Measurements from ENCODE around the gene BHLHE23. TPM values are rescaled to one million over a fixed set of nuclear protein-coding genes. Genes with fewer than 3 reads are reported as not detected.

The BHLHE23 gene
- total RNA-seq, 1 donor, result not detected

DNA sequence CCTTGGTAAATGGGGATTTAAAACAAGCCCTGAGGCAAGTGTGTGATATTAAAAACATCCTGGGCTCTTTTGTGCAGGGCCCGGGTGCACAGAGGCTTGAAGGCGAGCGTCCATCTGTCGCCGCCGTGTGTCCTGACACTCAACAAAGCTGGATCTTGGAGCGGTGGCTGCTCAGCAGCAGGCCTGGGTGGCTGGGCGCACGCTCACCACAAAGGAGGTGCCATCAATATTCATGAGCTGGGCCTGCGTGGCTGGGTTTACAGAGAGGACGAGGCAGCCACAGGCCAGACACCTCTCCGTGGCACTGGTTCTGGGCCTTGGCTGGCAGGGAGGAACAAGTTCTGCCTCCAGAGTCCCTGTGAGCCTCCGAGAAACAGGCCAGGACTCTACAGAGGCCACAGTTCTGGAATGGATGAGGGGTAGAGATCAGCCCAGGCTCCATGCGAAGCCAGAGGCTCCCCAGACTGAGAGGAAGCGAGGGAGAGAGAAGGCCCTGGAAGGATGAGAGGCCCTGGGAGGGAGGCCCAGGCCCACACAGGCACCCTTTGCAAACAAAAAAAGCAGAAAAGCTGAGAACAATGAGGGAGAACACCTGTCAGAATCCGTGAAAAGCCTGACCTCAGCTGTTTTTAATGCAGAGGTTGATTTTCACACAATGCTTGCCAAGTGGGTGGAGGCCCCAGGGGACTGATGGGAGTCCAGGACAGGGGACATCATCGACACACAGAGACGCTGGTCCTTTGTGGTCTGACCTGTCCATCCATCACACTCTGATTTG is 21.9 kb downstream of the BHLHE23 start:
- Histone ChIP-seq H3K9me3 (ENCODE audit: low read depth, low read length) (no peaks in the 10 kb centered on the region), H3K4me1 (ENCODE audit: insufficient read depth, low read length) (peaks cover 25% of the 10 kb centered on the region), H3K4me3 (ENCODE audit: low read length) (no peak overlapping the region), H3K27me3 (ENCODE audit: insufficient read depth, low read length) (peaks cover 19% of the 10 kb centered on the region)

DNA sequence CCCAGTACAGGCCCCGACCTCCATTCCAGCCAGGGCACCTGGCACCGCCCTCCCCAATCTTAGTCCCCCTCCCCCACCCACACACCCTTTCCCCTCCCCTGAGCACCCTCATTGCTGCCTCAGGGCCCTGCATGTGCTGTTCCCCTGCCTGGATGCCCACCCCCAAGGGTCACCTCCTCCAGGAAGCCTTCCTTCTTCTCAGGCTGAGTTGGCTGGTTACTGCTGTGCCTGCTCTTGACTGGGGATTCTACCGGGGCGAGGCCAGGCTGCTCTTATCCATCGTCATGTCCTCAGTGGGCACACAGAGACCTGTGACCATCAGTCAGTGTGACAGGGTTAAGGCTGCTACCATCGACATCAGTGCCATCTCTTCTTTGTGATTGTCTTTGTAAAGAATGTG is 23.6 kb downstream of the BHLHE23 start:
- H3K4me3 ChIP-seq (ENCODE audit: low read length), result no peak overlapping the region
- peaks cover 36% of the 10 kb centered on the region for H3K27me3 ChIP-seq (ENCODE audit: insufficient read depth, low read length)
- no peaks in the 10 kb centered on the region for H3K9me3 ChIP-seq (ENCODE audit: low read depth, low read length)
- peaks cover 32% of the 10 kb centered on the region for H3K4me1 ChIP-seq (ENCODE audit: insufficient read depth, low read length)

DNA sequence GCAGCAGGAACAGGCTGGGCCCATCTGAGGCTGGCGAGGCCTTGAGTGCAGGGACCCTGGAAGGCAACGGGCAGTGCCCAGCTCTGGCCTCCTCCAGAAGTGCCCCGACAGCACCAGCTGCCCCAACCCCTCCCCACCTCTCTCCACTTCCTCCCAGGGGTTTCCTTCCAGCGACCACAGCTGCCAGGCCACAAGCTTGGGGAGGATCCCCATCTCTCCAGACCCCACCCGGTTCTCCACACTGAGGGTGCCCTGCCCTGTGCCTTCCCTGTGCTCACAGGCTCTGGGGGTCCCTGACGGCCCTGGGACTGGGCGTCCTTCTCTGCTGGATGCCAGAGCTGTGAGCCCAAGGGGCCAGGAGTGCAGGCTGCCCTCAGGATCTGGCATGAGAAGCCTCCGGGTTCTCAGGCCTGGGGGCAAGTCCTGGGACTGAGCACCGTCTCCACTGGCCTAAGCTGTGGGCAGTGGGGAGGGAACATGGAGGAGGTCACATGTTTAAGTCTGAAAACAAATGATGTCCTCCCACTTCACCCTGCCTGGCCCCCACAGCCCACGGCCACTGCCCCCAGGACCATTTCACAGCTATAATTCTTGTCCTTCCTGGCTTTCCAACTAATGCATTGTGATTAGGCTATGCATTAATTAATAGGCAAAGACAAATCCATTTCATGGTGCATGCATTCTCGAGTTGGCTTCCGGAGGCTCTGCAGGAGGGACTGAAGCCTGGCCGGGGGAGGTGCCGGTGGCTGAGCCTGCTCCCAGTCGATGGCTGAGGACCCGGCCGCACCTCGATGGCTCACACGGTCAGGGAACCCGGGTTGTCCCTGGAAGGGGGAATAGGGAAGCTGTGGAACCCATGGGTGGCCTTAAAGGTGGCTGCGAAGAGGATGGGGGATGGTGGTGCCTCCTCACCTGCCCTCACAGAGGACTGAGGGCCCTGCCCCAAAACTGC is 24.4 kb downstream of the BHLHE23 start:
- Histone ChIP-seq H3K27me3 (ENCODE audit: insufficient read depth, low read length) (peaks cover 37% of the 10 kb centered on the region), H3K9me3 (ENCODE audit: low read depth, low read length) (no peaks in the 10 kb centered on the region), H3K4me3 (ENCODE audit: low read length) (no peak overlapping the region), H3K4me1 (ENCODE audit: insufficient read depth, low read length) (peaks cover 40% of the 10 kb centered on the region)

DNA sequence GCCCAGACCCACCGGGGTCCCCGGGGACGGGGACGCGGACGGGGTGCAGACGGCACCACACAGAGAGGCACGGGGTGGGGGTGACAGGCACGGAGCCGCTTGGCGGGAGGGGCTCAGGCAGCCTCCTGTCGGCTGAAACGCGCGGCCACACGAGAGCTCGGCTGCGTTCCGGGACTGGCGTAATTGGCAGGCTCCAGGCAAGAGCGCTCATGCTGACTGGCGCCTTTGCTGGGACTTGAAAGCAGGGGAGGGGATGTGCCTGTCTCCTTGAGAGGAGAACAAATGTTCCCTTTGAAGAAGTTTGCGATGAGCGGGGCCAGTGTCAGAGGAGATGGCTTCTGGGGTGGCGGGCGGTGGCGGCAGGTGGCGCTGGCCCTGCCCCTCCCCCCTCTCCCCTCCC is 25.8 kb downstream of the BHLHE23 start:
- H3K27me3 ChIP-seq (ENCODE audit: insufficient read depth, low read length), result peaks cover 37% of the 10 kb centered on the region
- H3K9me3 ChIP-seq (ENCODE audit: low read depth, low read length), result no peaks in the 10 kb centered on the region
- H3K4me1 ChIP-seq (ENCODE audit: insufficient read depth, low read length), result peaks cover 42% of the 10 kb centered on the region
- H3K4me3 ChIP-seq (ENCODE audit: low read length), result no peak overlapping the region

DNA sequence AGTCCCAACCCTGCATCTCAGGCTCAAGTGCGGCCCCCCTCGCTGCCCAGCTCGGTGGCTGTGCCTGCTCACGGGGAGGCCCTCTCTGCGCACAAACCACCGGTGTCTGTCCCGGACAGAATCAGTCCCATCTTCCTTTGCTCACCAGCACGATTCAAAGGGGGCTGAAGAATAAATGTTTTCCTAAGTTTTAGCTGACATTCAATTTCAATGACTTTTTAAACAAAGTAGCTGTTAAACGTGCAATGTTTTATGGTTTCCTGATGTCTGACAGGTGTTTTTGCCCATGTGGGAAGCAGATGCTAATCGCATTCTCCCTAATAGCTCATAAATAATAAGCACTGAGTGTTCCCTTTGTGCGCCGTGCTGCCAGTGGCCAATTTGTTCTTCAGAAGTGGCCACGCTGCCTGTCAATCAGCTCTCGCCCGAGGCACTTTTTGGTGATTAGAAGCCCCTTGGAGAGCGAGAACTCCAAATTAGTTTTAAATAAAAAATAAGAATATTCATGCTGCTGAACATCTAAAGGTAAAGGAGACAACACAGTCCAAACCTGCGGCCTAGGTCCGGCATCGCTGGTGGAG is 26.3 kb downstream of the BHLHE23 start:
- peaks cover 42% of the 10 kb centered on the region for H3K4me1 ChIP-seq (ENCODE audit: insufficient read depth, low read length)

DNA sequence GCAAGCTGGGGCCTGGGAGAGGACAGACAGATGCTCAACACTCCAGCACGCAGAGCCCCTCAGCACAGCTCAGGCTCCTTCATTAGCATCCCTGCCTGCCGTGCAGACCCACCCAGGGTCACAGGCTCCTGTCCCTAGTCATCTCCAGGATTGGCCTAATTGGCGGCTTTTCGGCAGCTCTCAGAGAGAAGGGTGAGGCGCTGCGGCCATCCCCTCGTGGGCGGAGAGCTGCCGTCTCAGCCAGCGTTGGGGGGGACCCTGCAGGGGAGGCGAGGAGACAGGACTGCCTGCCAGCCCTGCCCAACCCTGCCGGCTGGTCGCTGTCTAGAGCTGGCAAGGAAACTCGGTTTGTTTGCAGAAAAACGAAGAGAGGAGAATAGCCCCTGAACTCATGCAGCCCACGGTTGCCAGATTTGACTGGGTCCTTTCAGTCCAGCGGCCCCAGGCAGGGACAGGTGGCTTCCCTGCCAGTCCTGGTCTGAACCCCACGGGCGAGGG is 26.8 kb downstream of the BHLHE23 start:
- Histone ChIP-seq H3K27me3 (ENCODE audit: insufficient read depth, low read length) (peaks cover 40% of the 10 kb centered on the region), H3K4me3 (ENCODE audit: low read length) (no peak overlapping the region), H3K4me1 (ENCODE audit: insufficient read depth, low read length) (peaks cover 42% of the 10 kb centered on the region), H3K9me3 (ENCODE audit: low read depth, low read length) (no peaks in the 10 kb centered on the region)

More for the DNA sequence above, 26.3 kb downstream of the BHLHE23 start:
- peaks cover 37% of the 10 kb centered on the region for H3K27me3 ChIP-seq (ENCODE audit: insufficient read depth, low read length)
- H3K4me3 ChIP-seq (ENCODE audit: low read length), result no peak overlapping the region
- H3K9me3 ChIP-seq (ENCODE audit: low read depth, low read length), result no peaks in the 10 kb centered on the region

DNA sequence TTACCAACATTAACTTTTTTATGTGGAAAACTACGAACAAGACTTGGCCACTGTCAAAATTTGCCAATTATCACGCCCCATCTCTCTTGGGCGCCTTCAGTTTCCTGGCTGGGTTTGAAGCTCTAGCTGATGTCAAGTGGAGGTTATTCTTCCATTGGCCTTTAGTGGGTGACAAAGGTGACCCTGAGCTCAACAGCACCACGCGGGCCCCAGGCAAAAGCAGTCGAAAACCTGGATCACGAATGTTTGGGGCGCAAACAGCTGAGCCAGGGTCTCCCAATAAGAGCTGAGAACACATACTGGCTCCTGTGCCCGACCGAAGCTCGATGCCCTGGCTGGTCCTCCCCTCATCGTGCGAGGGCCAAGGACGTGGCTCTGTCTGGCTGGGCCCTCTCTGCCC is 27.5 kb downstream of the BHLHE23 start:
- Histone ChIP-seq H3K27me3 (ENCODE audit: insufficient read depth, low read length) (peaks cover 46% of the 10 kb centered on the region), H3K4me3 (ENCODE audit: low read length) (no peak overlapping the region), H3K9me3 (ENCODE audit: low read depth, low read length) (no peaks in the 10 kb centered on the region), H3K4me1 (ENCODE audit: insufficient read depth, low read length) (peaks cover 42% of the 10 kb centered on the region)

DNA sequence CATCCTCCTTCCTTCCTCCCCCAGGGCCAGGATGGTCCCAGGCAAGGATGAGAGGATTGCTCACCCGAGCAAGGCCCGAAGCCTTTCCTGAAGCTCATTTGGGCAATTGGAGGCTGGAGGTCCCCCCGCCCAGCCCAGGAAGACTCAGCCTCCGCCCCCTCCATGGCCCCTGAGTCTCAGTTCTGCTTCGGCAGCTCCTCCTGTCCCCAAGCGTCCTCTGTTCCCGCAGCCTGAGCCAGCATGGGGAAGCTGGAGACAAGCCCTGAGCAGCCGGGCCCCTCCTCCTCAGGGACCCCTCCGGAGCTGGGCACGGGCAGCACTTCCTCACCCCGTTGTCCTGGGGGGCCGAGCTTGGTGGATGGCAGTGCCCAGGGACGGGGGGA is 28.2 kb downstream of the BHLHE23 start:
- Histone ChIP-seq H3K4me3 (ENCODE audit: low read length) (no peak overlapping the region), H3K27me3 (ENCODE audit: insufficient read depth, low read length) (peaks cover 51% of the 10 kb centered on the region), H3K9me3 (ENCODE audit: low read depth, low read length) (no peaks in the 10 kb centered on the region), H3K4me1 (ENCODE audit: insufficient read depth, low read length) (peaks cover 42% of the 10 kb centered on the region)

DNA sequence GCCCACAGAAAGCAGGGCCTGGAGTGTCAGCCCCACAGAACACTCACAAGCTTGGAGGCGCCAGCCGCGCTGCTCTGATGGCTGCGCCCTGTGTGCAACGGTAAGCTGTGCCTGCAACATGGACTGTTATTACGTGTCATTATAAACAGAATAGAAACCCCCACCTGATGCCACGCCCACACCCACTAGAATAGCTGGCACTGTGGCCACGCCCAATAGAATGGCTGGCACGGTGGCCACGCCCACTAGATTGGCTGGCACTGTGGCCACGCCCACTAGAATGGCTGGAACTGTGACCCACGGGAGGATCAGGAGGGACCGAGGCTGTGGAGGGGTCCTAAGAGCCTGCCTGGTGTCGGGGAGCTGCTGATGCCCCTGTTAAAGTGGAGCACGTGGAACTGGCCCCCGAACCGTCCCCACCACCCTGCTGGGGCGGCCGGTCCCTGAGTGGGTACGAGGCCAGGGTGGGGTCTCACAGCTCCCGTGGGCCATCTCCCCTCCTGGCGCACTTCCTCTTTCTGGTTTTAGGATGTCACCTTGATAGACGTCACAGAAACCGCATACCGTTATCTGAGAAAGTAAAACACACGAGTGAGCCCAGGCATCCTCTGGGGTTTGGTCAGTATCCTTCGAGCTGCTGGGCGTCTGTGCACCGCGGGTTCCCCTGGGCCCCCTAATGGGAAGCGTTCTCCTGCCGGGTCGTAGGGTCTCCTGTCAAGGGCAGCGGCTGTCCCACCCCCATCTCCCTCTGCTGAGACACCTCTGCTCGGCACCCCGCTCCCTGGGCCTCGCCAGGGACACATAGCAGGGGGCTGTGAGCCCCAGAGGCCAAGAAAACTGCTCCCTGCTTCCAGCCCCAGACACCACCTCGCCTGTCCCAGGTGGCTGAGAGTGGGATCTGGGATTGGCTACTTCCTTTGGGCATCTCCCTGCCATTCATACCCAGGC is 28.9 kb downstream of the BHLHE23 start:
- H3K27me3 ChIP-seq (ENCODE audit: insufficient read depth, low read length), result peaks cover 55% of the 10 kb centered on the region
- peaks cover 46% of the 10 kb centered on the region for H3K4me1 ChIP-seq (ENCODE audit: insufficient read depth, low read length)
- no peaks in the 10 kb centered on the region for H3K9me3 ChIP-seq (ENCODE audit: low read depth, low read length)
- H3K4me3 ChIP-seq (ENCODE audit: low read length), result no peak overlapping the region

DNA sequence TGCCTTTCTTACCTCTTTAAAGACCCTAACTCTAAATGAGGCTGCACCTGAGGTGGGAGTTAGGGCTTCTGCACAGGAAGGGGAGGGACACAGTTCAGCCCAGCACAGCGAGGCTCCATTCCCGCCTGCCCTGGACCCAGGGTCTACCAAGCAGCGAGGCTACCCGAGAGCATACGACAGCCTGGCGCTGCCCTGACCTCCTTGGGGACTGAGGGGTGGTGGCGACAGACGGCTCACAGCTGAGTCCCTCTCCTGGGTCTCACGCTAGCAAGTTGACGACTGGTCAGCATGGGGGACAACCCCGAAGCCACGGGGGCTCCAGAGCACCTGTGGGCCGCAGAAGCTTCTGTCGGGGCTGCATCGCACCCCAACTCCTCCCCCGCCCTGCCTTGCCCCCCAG is 29.9 kb downstream of the BHLHE23 start:
- Histone ChIP-seq H3K27me3 (ENCODE audit: insufficient read depth, low read length) (peaks cover 56% of the 10 kb centered on the region), H3K4me3 (ENCODE audit: low read length) (no peak overlapping the region), H3K4me1 (ENCODE audit: insufficient read depth, low read length) (peaks cover 43% of the 10 kb centered on the region), H3K9me3 (ENCODE audit: low read depth, low read length) (no peaks in the 10 kb centered on the region)

DNA sequence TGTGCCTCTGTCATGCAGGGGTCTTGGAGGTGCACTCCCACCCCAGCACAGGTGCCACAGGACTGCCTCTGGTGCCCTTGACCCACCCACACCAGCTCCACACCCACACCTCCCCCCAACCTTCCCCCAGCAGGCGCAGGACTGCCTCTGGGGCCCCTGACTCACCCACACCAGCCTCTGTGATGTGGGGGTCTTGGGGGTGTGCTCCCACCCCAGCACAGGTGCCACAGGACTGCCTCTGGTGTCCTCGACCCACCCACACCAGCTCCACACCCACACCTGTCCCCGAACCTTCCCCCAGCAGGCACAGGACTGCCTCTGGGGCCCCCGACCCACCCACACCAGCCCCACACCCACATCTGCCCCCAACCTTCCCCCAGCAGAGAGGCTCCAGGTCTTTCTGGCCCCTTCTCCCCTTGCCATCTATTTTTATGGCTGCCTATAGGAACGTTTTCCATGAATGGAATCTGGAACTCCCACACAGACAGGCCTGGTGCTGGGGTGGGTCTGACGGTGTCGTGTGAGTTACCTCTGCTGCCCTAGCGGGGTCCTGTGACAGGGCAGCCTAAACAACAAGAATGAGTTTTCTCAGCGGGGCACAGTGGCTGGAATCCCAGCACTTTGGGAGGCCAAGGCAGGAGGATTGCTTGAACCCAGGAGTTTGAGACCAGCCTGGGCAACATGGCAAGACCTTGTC is 30.8 kb downstream of the BHLHE23 start:
- Histone ChIP-seq H3K4me3 (ENCODE audit: low read length) (no peak overlapping the region), H3K9me3 (ENCODE audit: low read depth, low read length) (no peaks in the 10 kb centered on the region), H3K27me3 (ENCODE audit: insufficient read depth, low read length) (peaks cover 55% of the 10 kb centered on the region), H3K4me1 (ENCODE audit: insufficient read depth, low read length) (peaks cover 37% of the 10 kb centered on the region)

DNA sequence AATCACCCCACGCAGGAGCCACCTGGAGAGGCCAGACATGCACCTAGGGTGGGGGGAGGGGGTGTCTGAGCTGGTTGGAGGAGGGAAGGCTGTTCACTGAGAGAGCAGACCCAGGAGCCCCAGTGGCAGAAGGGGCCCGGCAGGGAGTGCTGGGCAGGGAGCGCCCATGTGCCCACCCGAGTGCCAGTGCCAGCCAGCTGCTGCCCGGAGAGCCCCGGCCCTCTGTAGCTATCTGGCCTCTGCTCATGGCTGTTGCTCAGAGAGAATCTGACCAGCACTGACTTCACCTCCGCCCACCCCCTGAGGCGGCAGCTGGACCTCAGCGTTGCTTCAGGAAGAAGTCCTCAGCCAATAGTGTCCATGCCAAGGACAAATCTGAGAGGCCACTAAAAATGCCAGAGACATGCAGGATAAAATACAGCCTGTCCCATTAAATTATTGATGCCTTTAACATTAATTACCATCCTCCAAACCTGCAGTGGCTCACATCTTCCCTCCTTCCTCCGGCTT is 31.5 kb downstream of the BHLHE23 start:
- H3K27me3 ChIP-seq (ENCODE audit: insufficient read depth, low read length), result peaks cover 49% of the 10 kb centered on the region

DNA sequence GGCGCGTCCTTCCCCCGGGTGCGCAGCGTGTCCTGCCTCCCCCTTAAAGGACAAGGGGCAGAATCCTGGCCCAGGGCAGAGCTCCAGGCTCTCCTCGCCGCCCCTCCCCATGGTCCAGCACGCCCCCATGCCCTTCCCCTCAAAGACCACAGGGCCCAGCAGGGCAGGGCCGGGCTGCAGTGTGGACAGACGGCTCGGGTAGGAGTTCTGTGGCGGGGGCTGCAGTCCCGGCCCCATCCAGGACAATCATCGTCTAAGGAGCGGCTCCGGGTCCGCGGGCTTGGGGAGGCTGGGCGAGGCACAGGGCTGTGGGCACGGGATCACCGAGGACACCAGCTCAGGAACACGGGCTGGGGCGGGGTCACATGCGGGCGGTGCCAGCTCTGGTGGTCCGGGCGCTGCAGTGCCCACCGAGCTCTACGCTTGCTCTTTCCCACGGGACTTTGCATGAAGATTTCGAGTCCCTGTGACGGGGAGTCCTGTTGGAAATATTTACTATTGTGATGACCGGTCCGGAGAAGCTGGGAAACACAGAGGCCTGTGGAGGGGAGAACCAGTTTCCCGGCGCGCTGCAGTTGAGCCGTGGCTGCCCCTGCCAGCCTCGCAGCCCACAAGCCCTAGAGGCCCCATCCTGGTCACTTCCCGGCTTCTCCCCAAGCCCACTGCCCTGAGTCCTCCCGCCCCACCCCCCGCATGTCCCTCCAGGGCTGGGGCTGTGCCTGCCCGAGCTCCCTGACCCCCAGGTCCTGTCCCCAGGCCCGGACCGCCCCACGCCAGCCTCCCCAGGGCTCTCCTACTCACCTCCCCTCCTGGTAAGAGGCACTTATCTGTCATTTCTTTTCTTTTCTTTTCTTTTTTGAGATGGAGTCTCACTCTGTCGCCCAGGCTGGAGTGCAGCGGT is 33.7 kb downstream of the BHLHE23 start:
- Histone ChIP-seq H3K4me1 (ENCODE audit: insufficient read depth, low read length) (peaks cover 18% of the 10 kb centered on the region), H3K9me3 (ENCODE audit: low read depth, low read length) (no peaks in the 10 kb centered on the region), H3K27me3 (ENCODE audit: insufficient read depth, low read length) (peaks cover 27% of the 10 kb centered on the region), H3K4me3 (ENCODE audit: low read length) (no peak overlapping the region)

More for the DNA sequence above, 31.5 kb downstream of the BHLHE23 start:
- peaks cover 31% of the 10 kb centered on the region for H3K4me1 ChIP-seq (ENCODE audit: insufficient read depth, low read length)
- no peak overlapping the region for H3K4me3 ChIP-seq (ENCODE audit: low read length)
- H3K9me3 ChIP-seq (ENCODE audit: low read depth, low read length), result no peaks in the 10 kb centered on the region
